Measurements from ENCODE around the gene CBY1. TPM values are rescaled to one million over a fixed set of nuclear protein-coding genes. Genes with fewer than 3 reads are reported as not detected.

Gene CBY1
- total RNA-seq, 1 donor from 2014 or later = 25.2 TPM

GRCh38 chr22:38700789-38701628, 44.6 kb downstream of the CBY1 start, which contains the start of gene JOSD1:
TSS of gene JOSD1 (minus strand) at chr22:38700943. CDS start at chr22:38699987, 956 bp downstream.
- peak; percentile 67 for DNase-seq (ENCODE audit: low read depth, low spot score)

GRCh38 chr22:38704654-38705234, 48.3 kb downstream of the CBY1 start:
- no peak for DNase-seq (ENCODE audit: low read depth, low spot score)

GRCh38 chr22:38705235-38706100, 49.0 kb downstream of the CBY1 start, which contains the start of gene GTPBP1:
TSS of gene GTPBP1 (plus strand) at chr22:38705944. CDS start at chr22:38705956, 12 bp downstream.
- DNase-seq (ENCODE audit: low read depth, low spot score) = peak; percentile 100

- DNase-seq (ENCODE audit: low read depth, low spot score) = no peak
Measured at GRCh38 chr22:38706101-38706900, 49.9 kb downstream of the CBY1 start.

GRCh38 chr22:38706901-38707195, 50.4 kb downstream of the CBY1 start:
- no peak for DNase-seq (ENCODE audit: low read depth, low spot score)

- DNase-seq (ENCODE audit: low read depth, low spot score) = no peak
Measured at GRCh38 chr22:38707346-38707745, 50.9 kb downstream of the CBY1 start.

- DNase-seq (ENCODE audit: low read depth, low spot score) = no peak
Measured at GRCh38 chr22:38707984-38708383, 51.5 kb downstream of the CBY1 start.

- DNase-seq (ENCODE audit: low read depth, low spot score) = no peak
Measured at GRCh38 chr22:38709306-38709705, 52.9 kb downstream of the CBY1 start.

- DNase-seq (ENCODE audit: low read depth, low spot score) = no peak
Measured at GRCh38 chr22:38710351-38710750, 53.9 kb downstream of the CBY1 start.

GRCh38 chr22:38710866-38711265, 54.4 kb downstream of the CBY1 start:
- DNase-seq (ENCODE audit: low read depth, low spot score) = no peak

- no peak for DNase-seq (ENCODE audit: low read depth, low spot score)
Measured at GRCh38 chr22:38712486-38713207, 56.2 kb downstream of the CBY1 start.

GRCh38 chr22:38713921-38714320, 57.5 kb downstream of the CBY1 start:
- DNase-seq (ENCODE audit: low read depth, low spot score) = no peak

GRCh38 chr22:38715176-38715764, 58.8 kb downstream of the CBY1 start:
- DNase-seq (ENCODE audit: low read depth, low spot score) = no peak

GRCh38 chr22:38715852-38716251, 59.4 kb downstream of the CBY1 start:
- no peak for DNase-seq (ENCODE audit: low read depth, low spot score)

GRCh38 chr22:38716271-38716670, 59.8 kb downstream of the CBY1 start:
- no peak for DNase-seq (ENCODE audit: low read depth, low spot score)

- DNase-seq (ENCODE audit: low read depth, low spot score) = no peak
Measured at GRCh38 chr22:38716826-38717225, 60.4 kb downstream of the CBY1 start.

GRCh38 chr22:38717244-38717643, 60.8 kb downstream of the CBY1 start:
- no peak for DNase-seq (ENCODE audit: low read depth, low spot score)

- DNase-seq (ENCODE audit: low read depth, low spot score) = peak; percentile 51
Measured at GRCh38 chr22:38718414-38718813, 62.0 kb downstream of the CBY1 start.

- DNase-seq (ENCODE audit: low read depth, low spot score) = no peak
Measured at GRCh38 chr22:38719196-38719595, 62.8 kb downstream of the CBY1 start.

GRCh38 chr22:38720350-38720749, 63.9 kb downstream of the CBY1 start:
- DNase-seq (ENCODE audit: low read depth, low spot score) = no peak
